Activated CD4-positive, alpha-beta T cell treated with anti-CD3 and anti-CD28 coated beads, Interleukin-2, amount 10 ng/mL, durations not matched to agents 24 days and 14 days (primary cell): Measurements from ENCODE around the gene GFAP. TPM values are rescaled to one million over a fixed set of nuclear protein-coding genes. Genes with fewer than 3 reads are reported as not detected.
A peak's percentile ranks its signal among the peaks of the same experiment; 100 is the strongest.

Experiments
- DNase-seq: peaks from one replicate; pipeline ENCODE4 v3.0.0; 2022
- H3K27ac Mint-ChIP-seq: one replicate; pipeline ENCODE4 v1.8.0; 2022; ENCODE audit warnings: mild to moderate bottlenecking, mixed read lengths
- H3K27me3 Mint-ChIP-seq: one replicate; pipeline ENCODE4 v1.8.0; 2022; ENCODE audit warnings: mixed read lengths
- H3K36me3 Mint-ChIP-seq: one replicate; pipeline ENCODE4 v1.8.0; 2022; ENCODE audit warnings: low read depth, mild to moderate bottlenecking, mixed read lengths
- H3K4me1 Mint-ChIP-seq: one replicate; pipeline ENCODE4 v1.8.0; 2021; ENCODE audit warnings: mixed read lengths
- H3K4me3 Mint-ChIP-seq: one replicate; pipeline ENCODE4 v1.8.0; 2022; ENCODE audit warnings: mild to moderate bottlenecking, moderate library complexity, mixed read lengths
- H3K9me3 Mint-ChIP-seq: one replicate; pipeline ENCODE4 v1.8.0; 2021; ENCODE audit warnings: mixed read lengths
- intact Hi-C: fragments of 100-400 bp; cut with micrococcal nuclease; formaldehyde crosslinking; loops from one replicate; pipeline ENCODE4 v1.15.1; 2023
- total RNA-seq: library from RNA; stranded (reverse); gene quantifications from 2 replicates; pipeline ENCODE4 v1.2.3, GENCODE V29; 2022

The GFAP gene
- total RNA-seq, 1 donor from 2014 or later: not detected

DNA sequence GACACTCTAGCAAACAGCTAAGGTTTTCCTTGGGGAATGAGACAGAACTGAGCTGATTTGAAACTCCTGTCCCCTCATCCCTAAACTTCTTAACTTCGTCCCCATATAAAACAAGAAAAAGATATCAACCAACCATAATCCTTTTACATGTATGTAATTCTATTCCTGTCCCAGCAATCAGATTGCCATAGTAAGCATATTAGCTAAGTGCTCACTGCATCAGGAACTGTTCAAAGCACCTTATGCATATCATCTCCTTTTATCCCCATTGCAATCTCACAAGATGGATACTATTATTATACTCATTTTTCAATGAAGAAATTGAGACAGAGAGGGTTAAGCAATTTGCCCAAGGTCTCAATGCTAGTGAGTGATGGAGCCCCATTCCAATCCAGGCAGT lies 25.5 kb upstream of the GFAP start:
- H3K9me3 Mint-ChIP-seq: no peaks in the 10 kb centered on the region
- H3K4me3 Mint-ChIP-seq: no peak overlapping the region
- H3K36me3 Mint-ChIP-seq: peaks cover 35% of the 10 kb centered on the region
- DNase-seq: no peak
- H3K4me1 Mint-ChIP-seq: peaks cover 40% of the 10 kb centered on the region
- H3K27ac Mint-ChIP-seq: peak overlapping the region; percentile 20
- intact Hi-C loops: no loop called here
- no peaks in the 10 kb centered on the region for H3K27me3 Mint-ChIP-seq

DNA sequence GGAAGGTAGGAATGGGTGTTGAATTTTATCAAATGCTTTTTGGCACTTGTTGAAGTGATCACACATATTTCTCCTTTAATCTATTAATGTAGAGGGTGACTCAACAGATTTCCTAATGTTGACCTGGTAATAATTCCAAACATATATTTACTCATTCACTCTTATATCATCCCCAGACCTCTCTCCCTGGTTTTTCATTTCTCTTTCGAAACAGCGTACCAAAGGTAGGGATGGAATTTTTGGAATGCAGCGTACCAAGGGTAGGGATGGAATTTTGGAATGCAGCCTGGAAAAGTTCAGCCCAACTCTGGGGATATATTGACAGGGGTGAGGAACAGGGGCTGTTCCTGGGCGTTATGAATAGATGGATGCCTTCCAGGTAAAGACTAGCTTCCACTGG lies 25.0 kb upstream of the GFAP start:
- no peak for DNase-seq
- Mint-ChIP-seq H3K27me3 (no peaks in the 10 kb centered on the region), H3K4me3 (no peak overlapping the region), H3K4me1 (peaks cover 42% of the 10 kb centered on the region), H3K36me3 (peaks cover 39% of the 10 kb centered on the region), H3K27ac (peak overlapping the region; percentile 20), H3K9me3 (no peaks in the 10 kb centered on the region)
- intact Hi-C loops: no loop called here

DNA sequence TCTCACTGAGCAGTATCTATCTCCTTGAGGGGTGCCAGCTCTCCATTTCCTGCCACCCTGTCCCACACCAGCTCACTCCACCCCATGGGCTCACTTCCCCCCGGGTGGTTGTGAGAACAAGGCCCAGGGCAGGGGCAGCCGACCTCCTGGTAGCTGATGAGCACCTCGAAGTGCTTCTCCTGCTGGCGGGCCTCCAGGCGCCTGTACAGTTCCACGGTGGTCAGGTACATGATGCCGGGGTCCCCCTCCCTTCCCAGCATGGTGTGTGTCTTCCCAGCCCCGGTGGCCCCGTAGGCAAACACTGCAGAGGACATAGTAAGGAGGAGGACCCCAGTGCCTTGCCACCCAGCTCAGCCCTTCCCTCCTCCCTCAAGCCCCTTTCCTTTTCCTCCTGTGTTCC lies 19.8 kb upstream of the GFAP start:
- peaks cover 55% of the 10 kb centered on the region for H3K36me3 Mint-ChIP-seq
- intact Hi-C loops: no loop called here
- H3K4me1 Mint-ChIP-seq: peaks cover 9% of the 10 kb centered on the region
- no peaks in the 10 kb centered on the region for H3K9me3 Mint-ChIP-seq
- no peak overlapping the region for H3K4me3 Mint-ChIP-seq
- no peaks in the 10 kb centered on the region for H3K27me3 Mint-ChIP-seq
- H3K27ac Mint-ChIP-seq: peak overlapping the region; percentile 78
- DNase-seq: no peak

DNA sequence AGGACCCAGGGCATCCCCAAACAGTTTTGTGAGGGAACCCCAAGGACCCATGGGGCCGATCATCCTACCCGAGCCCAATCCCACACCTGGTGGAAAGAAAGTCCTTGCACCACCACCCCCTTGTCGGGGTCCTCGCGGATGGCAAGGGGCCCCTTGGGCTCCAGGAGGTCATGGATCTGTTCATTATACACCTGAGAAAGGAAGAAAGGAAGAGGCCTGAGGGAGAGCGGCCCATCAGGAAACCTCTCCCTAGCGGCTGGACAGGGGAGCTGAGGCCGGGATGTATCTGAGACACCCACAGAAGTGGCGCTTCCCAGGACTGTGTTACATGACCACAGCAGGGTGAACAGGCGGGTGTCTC lies 19.4 kb upstream of the GFAP start:
- Mint-ChIP-seq H3K36me3 (peaks cover 55% of the 10 kb centered on the region), H3K9me3 (no peaks in the 10 kb centered on the region), H3K4me1 (peaks cover 7% of the 10 kb centered on the region), H3K27me3 (no peaks in the 10 kb centered on the region), H3K4me3 (no peak overlapping the region), H3K27ac (no peak overlapping the region)
- intact Hi-C loops: no loop called here
- DNase-seq: no peak

DNA sequence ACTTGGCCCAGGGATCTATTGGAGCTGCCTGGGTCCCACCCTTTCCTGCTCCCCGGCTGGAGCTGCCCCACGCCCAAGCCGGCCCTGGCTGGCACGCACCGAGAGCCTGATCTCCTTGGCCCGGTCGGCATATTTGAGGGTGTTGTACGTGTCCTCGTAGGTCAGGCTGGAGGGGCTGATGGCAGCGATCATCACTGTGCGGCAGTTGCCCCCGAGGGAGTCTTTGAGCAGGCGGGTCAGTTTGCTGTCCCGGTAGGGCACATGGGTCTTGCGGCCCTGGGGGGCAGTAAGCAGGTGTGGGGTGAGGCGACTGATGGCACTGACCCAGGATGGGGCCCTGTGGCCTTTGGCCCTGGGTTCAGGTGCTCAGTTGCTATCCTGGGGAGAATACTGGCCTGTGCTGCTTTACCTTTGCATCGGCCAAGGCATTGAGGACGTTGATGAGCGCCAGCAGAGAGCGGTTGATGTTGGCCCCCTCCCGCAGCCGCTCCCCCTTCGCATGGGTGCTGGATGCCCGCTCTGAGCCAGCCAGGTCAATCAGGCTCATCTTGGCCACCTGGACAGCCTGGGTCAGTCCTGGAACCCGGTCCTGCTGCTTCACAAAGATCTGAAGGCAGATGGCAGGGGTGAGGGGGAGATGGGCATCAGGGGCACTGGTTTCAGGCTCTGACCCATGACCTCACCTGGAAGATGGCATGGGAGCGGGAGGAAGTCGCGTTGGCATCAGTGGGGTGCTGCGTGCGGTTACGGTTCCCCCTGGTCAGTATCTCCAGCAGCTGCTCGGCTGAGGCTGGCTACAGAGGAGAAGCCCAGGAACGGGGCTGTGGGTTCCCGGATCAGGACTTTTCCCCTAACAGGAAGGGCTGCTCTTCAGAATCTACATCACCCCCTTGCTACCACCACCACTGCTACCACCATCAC lies 18.8 kb upstream of the GFAP start:
- no peak overlapping the region for H3K27ac Mint-ChIP-seq
- DNase-seq: no peak

DNA sequence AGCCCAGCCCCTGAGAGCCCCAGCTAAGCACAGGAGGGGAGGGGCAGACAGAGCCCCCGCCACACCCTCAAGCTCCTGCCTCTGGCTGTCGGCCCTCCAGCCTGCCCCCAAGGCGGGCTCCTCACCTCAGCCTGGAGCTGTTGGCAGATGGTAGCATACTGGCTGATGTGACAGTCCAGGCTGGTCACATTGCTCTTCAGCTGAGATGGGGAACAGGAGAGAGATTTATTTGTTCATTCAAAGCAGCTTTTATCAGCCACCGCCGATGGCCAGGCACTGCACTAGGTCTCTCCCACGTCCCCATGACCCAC lies 17.4 kb upstream of the GFAP start:
- Mint-ChIP-seq H3K36me3 (peaks cover 60% of the 10 kb centered on the region), H3K4me3 (no peak overlapping the region), H3K27me3 (no peaks in the 10 kb centered on the region), H3K9me3 (no peaks in the 10 kb centered on the region), H3K27ac (no peak overlapping the region), H3K4me1 (peaks cover 5% of the 10 kb centered on the region)
- no peak for DNase-seq
- intact Hi-C loops: no loop called here

More for the DNA sequence above, 18.8 kb upstream of the GFAP start:
- H3K9me3 Mint-ChIP-seq: no peaks in the 10 kb centered on the region
- no peak overlapping the region for H3K4me3 Mint-ChIP-seq
- no peaks in the 10 kb centered on the region for H3K27me3 Mint-ChIP-seq
- H3K4me1 Mint-ChIP-seq: peaks cover 7% of the 10 kb centered on the region
- H3K36me3 Mint-ChIP-seq: peaks cover 58% of the 10 kb centered on the region
- intact Hi-C loops: no loop called here

DNA sequence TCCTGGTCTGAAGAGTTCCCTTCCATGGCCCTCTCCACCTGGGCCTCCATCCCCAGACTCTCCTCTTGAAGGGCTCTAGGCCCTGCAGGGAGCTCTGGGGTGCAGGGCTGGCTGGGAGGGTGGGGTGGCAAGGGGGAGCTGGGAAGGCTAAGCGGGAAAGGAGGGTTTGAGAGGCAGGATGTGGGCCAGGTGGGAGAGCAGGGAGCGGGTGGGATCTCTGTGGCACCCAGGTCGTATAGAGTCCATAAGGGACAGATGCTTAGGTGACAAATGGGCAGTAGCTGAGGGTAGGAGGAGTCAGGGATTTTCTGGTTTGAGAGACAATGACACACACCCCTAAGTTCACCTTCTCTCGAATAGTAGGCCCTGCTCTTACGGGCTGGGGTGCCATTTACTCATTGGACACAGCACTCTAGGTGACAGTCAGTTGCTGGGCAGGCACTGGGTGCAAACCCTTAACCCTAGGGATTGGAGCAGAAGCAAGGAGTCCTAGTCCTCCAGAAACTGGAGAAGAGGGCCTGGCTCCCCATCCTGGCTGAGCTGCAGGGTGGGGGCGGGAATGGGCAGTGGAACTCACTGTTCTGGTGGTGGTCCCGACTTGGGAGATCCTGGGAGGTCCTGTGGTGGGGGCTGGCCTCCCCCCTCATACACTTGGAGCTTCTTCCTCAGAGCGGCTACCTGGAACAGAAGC lies 16.9 kb upstream of the GFAP start:
- no peak overlapping the region for H3K4me3 Mint-ChIP-seq
- H3K9me3 Mint-ChIP-seq: no peaks in the 10 kb centered on the region
- peaks cover 64% of the 10 kb centered on the region for H3K36me3 Mint-ChIP-seq
- intact Hi-C loops: no loop called here
- no peak for DNase-seq
- no peak overlapping the region for H3K27ac Mint-ChIP-seq
- H3K27me3 Mint-ChIP-seq: no peaks in the 10 kb centered on the region
- H3K4me1 Mint-ChIP-seq: peaks cover 5% of the 10 kb centered on the region

DNA sequence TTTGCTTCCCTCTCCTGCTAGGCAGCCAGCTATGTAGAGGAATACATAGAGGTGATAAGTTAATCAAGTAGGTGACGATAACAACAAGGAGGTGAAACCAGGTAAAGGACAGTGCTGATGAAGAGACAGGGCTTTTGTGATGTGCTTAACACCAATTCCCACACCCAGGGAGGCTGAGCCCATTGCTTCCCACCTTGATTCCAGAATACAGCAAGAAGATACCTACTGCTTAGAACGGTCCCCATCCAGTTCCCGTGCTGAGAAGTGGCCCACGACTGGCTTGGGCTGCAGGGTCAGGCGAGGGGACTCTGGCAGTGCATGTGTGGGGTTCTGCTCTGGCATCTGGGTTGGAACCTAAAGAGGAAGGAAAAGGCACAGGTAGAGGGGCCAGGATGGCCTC lies 16.1 kb upstream of the GFAP start:
- Mint-ChIP-seq H3K27me3 (no peaks in the 10 kb centered on the region), H3K9me3 (no peaks in the 10 kb centered on the region), H3K4me3 (no peak overlapping the region), H3K4me1 (peaks cover 2% of the 10 kb centered on the region), H3K27ac (no peak overlapping the region), H3K36me3 (peaks cover 66% of the 10 kb centered on the region)
- intact Hi-C loops: no loop called here
- DNase-seq: no peak

DNA sequence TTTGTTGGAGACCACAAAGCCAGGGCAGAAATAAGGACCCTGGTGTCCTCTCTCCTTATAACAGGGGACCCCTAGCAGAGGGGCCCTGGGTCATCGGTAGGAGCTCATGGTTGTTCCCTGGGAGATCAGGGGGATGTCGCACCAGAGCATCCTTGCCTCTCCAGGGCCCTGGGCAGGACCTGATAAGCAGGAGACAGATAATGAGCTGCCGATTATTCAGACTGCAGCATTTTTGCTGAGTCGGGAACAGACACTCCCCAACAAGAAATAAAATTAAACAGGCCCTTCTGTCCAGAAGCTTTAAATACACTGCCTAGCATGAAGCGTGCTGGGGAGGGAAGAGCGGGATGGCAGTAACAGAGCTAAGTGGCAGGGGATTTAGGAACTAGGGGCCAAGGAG lies 15.4 kb upstream of the GFAP start:
- no peak for DNase-seq
- H3K27me3 Mint-ChIP-seq: no peaks in the 10 kb centered on the region
- H3K9me3 Mint-ChIP-seq: no peaks in the 10 kb centered on the region
- peak overlapping the region; percentile 34 for H3K27ac Mint-ChIP-seq
- H3K4me3 Mint-ChIP-seq: no peak overlapping the region
- intact Hi-C loops: no loop called here
- peaks cover 2% of the 10 kb centered on the region for H3K4me1 Mint-ChIP-seq
- H3K36me3 Mint-ChIP-seq: peaks cover 67% of the 10 kb centered on the region

DNA sequence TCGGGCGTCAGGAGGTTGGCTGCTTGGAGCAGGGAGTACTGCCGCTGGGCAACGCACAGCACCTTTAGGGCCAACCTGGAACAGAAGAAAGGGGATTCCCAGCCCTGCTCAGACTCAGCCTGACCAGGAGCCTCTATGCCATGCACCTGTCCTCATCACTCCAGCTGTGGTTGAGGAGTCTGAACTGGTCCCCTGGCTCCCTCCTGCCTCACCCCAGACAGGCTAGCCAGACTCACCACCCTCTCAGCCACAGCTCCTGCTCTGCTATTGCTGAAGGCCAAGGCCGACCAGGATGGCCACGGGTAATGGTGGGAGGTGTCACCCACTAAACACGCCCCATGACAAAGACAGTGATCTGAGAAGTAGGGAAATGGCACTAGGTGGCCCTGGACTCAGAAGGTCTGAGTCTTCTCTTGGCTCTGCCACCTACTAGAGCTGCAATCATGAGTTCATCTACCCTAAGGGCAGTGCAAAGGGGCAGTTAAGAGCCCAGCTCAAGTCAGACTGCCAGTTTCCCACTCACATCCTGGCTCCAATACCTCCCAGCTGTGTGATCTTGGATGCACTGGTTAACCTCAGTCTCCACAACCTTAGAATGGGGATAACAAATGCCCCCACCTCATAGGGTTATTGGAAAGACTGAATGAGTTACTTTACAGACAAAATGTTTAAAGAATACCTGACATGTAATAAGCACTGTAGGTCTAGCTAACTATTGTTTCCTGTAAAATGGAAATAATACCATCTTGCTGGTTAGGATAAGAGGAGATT lies 13.8 kb upstream of the GFAP start:
- Mint-ChIP-seq H3K4me1 (no peaks in the 10 kb centered on the region), H3K4me3 (no peak overlapping the region), H3K27ac (no peak overlapping the region), H3K9me3 (no peaks in the 10 kb centered on the region), H3K27me3 (no peaks in the 10 kb centered on the region), H3K36me3 (peaks cover 58% of the 10 kb centered on the region)
- no peak for DNase-seq
- intact Hi-C loops: no loop called here

DNA sequence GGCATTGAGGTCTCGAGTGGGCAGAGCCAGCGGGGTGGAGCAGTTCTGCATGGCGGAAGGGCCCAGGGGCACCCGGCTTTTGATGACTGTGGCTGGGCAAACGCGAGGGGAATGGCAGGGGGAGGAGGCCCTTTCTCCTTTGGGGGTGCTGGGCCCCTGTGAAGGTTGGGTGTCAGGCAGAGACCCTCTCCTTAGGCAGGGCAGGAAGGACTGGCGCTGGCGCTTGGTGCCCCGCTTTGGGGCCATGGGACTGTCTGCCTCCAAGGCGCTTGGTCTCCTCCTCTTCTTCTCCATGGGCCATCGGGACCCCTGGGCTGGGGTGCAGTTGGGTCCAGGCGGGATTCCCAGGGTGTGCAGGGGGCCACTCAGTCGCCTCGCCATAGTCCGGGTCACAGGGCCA lies 12.8 kb upstream of the GFAP start:
- Mint-ChIP-seq H3K9me3 (no peaks in the 10 kb centered on the region), H3K36me3 (peaks cover 49% of the 10 kb centered on the region), H3K27me3 (no peaks in the 10 kb centered on the region), H3K4me3 (no peak overlapping the region), H3K27ac (no peak overlapping the region), H3K4me1 (no peaks in the 10 kb centered on the region)
- DNase-seq: no peak
- intact Hi-C loops: no loop called here

DNA sequence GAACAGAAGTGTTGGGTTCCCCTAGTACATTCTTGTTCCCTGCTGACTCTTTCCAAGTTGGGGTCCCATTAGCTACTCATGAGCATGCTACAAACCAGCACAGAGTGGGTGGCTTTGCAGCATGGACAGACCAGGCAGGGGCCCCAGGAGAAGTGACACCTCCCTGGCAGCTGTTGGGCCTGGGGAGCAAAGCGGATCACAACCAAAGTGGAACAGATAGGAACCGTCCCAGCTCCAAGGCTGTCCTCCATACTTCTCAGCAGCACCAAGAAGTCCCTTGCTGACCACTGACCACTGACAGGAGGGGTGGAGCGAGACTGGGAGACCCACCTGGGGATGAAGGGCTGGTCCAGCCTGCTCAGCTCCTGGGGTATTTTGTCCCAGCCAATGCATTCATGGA lies 12.4 kb upstream of the GFAP start:
- no peak for DNase-seq
- Mint-ChIP-seq H3K4me3 (no peak overlapping the region), H3K27me3 (no peaks in the 10 kb centered on the region), H3K27ac (no peak overlapping the region), H3K4me1 (no peaks in the 10 kb centered on the region), H3K36me3 (peaks cover 49% of the 10 kb centered on the region), H3K9me3 (no peaks in the 10 kb centered on the region)
- intact Hi-C loops: no loop called here

DNA sequence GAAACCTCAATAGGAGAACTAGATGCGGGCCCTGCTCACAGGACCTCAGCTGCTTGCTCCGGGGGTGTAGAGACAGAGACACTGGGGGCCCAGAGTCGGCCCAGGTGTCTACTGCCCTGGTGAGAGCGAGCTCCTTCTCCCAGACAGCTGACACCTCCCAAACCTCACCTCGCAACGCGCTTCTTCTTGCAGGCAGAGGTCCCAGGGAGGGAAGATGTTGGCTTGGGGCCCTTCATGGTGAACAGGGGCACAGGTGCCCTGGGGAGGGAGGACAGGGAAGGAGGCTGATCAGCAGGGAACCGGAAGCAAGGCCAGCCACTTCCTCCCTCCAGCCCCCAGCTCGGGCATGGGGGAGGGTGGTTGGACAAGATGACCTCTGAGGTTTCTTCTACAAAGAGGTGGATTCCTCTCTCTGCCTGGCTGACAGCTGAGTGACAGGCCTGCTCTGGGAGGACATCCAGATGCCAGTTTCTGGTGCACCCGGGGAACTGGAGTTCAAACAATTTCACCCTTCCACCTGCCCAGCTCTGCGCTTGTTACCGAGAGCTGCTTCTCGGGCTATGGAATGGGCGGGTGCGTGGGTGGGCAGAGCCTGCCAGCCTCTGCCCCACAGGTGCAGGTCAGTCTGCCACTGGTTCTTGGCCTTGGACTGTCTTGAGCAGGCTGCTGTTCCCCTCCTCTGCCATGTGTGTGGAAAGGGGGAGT lies 11.7 kb upstream of the GFAP start:
- Mint-ChIP-seq H3K27me3 (peaks cover 2% of the 10 kb centered on the region), H3K4me3 (no peak overlapping the region), H3K9me3 (no peaks in the 10 kb centered on the region), H3K27ac (peak overlapping the region; percentile 19), H3K36me3 (peaks cover 47% of the 10 kb centered on the region), H3K4me1 (no peaks in the 10 kb centered on the region)
- intact Hi-C loops: no loop called here
- no peak for DNase-seq
